ENCODE data around the gene RTL1.

The RTL1 gene

GRCh38 chr14:100851586-100851916 lies 52.0 kb downstream of the RTL1 start:
- TF ChIP-seq SIN3A (IDR thresholded peaks at IDR 0.05; ENCODE audit: borderline replicate concordance, insufficient read depth, low read length) (no peak), TAF1 (IDR thresholded peaks at IDR 0.05; ENCODE audit: borderline replicate concordance, insufficient read depth, low read length) (no peak), FOXP2 (optimal IDR thresholded peaks at IDR 0.05; ENCODE audit: borderline replicate concordance, extremely low read depth, extremely low read length, insufficient read depth) (no peak), POLR2AphosphoS5 (IDR thresholded peaks at IDR 0.05; ENCODE audit: low read depth, low read length) (no peak), REST (IDR thresholded peaks at IDR 0.05; ENCODE audit: insufficient read depth in 1 of 2, low read depth in 2 of 2, low read length in 2 of 2) (no peak)

- TF ChIP-seq SIN3A (IDR thresholded peaks at IDR 0.05; ENCODE audit: borderline replicate concordance, insufficient read depth, low read length) (no peak), REST (IDR thresholded peaks at IDR 0.05; ENCODE audit: insufficient read depth in 1 of 2, low read depth in 2 of 2, low read length in 2 of 2) (no peak), FOXP2 (optimal IDR thresholded peaks at IDR 0.05; ENCODE audit: borderline replicate concordance, extremely low read depth, extremely low read length, insufficient read depth) (no peak), TAF1 (IDR thresholded peaks at IDR 0.05; ENCODE audit: borderline replicate concordance, insufficient read depth, low read length) (no peak), POLR2AphosphoS5 (IDR thresholded peaks at IDR 0.05; ENCODE audit: low read depth, low read length) (no peak)
These were observed 52.5 kb downstream of the RTL1 start for GRCh38 chr14:100850841-100851585.

- TF ChIP-seq REST (IDR thresholded peaks at IDR 0.05; ENCODE audit: insufficient read depth in 1 of 2, low read depth in 2 of 2, low read length in 2 of 2) (no peak), FOXP2 (optimal IDR thresholded peaks at IDR 0.05; ENCODE audit: borderline replicate concordance, extremely low read depth, extremely low read length, insufficient read depth) (no peak), POLR2AphosphoS5 (IDR thresholded peaks at IDR 0.05; ENCODE audit: low read depth, low read length) (no peak), SIN3A (IDR thresholded peaks at IDR 0.05; ENCODE audit: borderline replicate concordance, insufficient read depth, low read length) (no peak), TAF1 (IDR thresholded peaks at IDR 0.05; ENCODE audit: borderline replicate concordance, insufficient read depth, low read length) (no peak)
These were observed 54.3 kb downstream of the RTL1 start for GRCh38 chr14:100849115-100849781.

- TF ChIP-seq REST (IDR thresholded peaks at IDR 0.05; ENCODE audit: insufficient read depth in 1 of 2, low read depth in 2 of 2, low read length in 2 of 2), result no peak
- TF ChIP-seq POLR2AphosphoS5 (IDR thresholded peaks at IDR 0.05; ENCODE audit: low read depth, low read length), result no peak
These were observed 57.1 kb downstream of the RTL1 start for GRCh38 chr14:100846309-100846859.
